NCI-H446 (cell line): ENCODE data around the gene ZNF217.
"Not testable (repeated sequence)": the region's sequence is repeated elsewhere in the genome, so short reads cannot be mapped to it uniquely, and the experiment has no call there.

ENCODE experiments used
- DNase-seq, 2 experiments: peaks; one replicate each; lab custom pipeline; 2025; lab: John Stamatoyannopoulos, UW

Gene ZNF217

GRCh38 chr20:53567379-53567917, 26.2 kb downstream of the ZNF217 start:
- no peak for DNase-seq

- DNase-seq = not testable (repeated sequence)
Observed at GRCh38 chr20:53566623-53567022, 27.0 kb downstream of the ZNF217 start.

GRCh38 chr20:53565254-53565653, 28.4 kb downstream of the ZNF217 start:
- no peak for DNase-seq

DNA sequence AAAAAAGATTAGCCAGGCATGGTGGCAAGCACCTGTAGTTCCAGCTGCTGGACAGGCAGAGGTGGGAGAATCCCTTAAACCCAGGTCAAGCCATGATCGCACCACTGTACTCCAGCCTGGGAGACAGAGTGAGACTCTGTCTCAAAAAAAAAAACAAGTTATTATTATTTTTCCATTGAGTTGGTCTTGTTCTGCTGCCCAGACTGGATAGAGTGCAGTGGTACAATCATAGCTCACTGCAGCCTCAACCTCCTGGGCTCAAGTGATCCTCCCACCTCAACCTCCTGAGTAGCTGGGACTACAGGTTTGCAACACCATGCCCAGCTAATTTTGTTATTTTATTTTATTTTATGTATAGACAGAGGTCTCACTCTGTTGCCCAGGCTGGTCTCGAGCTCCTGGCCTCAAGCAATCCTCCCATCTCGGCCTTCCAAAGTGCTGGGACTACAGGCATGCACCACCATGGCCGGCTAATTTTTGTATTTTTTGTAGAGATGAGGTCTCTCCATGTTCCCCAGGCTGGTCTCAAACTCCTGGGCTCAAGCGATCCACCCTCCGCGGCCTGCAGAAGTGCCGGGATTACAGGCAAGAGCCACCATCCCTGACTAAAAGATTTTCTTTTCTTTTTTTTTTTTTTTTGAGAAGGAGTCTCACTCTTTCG, 31.4 kb downstream of the ZNF217 start:
- not testable (repeated sequence) for DNase-seq

- DNase-seq = no peak
Observed at GRCh38 chr20:53561505-53561904, 32.1 kb downstream of the ZNF217 start.

DNA sequence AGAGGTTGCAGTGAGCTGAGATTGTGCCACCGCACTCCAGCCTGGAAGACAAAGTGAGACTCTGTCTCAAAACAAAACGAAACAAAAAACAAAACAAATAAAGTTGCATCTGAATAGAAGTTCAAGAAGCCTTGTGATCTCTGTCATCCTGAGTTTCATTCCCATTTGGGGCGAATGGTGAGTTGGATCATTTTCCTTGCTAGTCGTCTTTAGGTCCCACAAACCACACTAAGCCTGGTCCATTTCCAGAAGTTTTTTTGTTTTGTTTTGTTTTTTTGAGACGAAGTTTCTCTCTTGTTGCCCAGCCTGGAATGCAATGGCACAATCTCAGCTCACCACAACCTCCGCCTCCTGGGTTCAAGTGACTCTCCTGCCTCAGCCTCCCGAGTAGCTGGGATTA, 33.8 kb downstream of the ZNF217 start:
- no peak for DNase-seq

DNA sequence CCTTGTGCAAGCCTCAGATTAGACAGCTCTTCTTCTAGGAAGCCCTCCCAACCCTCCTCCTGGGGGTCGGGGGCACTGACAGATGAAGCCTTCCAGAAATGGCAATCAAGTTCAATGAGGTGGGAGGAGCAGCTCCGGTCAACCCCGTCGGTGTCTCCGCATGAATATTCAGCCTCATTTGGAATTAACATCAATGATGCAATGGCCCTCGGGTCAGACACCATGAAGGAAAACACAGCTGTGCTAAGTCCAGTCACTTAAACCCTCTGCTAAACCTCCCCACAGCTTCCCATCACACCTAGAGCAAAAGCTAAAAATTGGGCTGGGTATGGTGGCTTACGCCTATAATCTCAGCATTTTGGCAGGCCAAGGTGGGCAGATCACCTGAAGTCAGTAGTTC, 36.5 kb downstream of the ZNF217 start:
- DNase-seq = no peak

DNA sequence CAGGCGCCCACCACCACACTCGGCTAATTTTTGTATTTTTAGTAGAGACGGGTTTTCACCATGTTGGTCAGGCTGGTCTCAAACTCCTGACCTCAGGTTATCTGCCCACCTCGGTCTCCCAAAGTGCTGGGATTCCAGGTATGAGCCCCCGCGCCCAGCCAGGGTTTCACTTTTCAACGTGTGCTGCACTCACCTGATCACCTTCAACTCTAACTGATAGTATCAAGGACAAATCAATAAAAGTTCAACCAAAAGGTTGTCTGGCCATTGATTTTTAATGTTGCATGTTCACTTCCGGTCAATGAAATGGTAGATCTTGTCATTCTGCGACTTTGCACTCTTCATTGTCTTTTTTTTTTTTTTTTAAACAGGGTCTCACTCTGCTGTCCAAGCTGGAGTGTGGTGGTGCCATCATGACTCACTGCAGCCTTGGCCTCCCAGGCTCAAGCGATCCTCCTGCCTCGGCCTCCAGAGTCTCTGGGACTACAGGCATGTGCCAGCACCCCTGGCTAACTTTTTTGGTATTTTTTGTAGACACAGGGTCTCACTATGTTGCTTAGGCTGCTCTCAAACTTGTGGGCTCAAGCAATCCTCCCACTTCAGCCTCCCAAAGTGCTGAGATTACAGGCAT, 37.3 kb downstream of the ZNF217 start:
- DNase-seq = no peak

DNA sequence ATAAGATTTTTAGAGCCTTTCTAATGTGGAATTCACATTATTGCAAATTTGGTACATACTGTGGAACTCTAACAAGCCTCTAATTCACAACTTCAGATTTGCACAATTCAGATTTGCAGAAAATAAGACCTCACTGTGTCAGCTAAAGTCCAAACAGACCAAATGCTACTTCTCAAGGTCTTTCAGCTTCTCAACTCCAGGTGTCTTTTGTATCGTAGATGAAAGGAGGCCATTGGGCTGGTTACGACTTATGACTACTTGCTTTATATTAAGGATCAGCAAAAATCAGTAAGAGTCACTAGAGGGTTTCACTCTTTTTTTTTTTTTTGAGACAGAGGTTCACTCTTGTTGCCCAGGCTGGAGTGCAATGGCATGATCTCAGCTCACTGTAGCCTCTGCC, 37.8 kb downstream of the ZNF217 start:
- no peak for DNase-seq

DNA sequence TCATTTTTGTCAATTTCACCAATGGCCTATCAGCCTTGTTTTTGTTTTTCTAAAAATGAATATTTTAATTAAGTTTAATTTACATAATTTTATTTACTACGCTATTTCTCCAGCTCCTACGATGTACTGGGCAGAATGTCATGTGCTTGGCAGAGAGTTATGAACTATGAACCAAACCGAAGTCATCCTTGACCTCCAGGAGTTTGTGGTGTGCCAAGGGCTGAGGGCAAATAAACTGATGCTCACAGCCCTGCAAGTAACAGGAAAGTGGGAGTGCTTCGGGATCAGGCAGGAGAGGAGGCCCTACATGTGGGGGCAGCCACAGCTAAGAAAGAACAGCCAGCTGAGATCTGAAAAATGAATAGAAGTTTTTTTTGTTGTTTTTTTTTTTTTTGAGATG, 38.6 kb downstream of the ZNF217 start:
- DNase-seq = no peak

- not testable (repeated sequence) for DNase-seq
Observed at GRCh38 chr20:53552572-53552893, 41.1 kb downstream of the ZNF217 start.

DNA sequence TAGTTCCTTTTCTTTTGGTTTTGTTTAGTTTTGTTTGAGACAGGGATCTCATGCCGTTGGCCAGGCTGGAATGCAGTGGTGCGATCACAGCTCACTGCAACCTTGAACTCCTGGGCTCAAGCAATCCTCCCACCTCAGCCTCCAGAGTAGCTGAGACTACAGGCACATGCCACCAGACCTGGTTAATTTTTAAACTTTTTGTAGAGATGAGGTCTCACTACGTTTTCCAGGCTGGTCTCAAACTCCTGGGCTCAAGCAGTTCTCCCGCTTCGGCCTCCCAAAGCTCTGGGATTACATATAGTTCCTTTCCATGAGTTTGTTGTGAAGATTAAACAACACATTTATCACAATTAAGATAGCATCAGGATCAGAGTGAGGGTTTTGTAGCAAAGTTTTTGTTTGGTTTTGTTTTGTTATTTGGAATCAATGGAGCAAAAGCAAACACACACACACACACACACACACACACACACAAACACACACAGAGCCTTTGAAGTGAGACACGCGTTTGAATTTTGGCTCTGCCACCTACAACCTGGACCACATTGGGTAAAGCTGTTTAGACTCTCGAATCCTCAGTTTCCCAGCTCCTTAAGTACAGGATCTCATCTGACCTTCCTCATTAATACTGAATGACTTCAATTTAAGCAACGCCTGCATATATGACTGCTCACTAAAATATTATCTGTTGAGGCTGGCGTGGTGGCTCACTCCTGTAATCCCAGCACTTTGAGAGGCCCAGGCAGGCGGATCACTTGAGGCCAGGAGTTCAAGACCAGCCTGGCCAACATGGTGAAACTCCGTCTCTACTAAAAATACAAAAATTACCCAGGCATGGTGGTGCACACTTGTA, 41.7 kb downstream of the ZNF217 start:
- DNase-seq = not testable (repeated sequence)

- DNase-seq = no peak
Observed at GRCh38 chr20:53550280-53551187, 43.1 kb downstream of the ZNF217 start.

DNA sequence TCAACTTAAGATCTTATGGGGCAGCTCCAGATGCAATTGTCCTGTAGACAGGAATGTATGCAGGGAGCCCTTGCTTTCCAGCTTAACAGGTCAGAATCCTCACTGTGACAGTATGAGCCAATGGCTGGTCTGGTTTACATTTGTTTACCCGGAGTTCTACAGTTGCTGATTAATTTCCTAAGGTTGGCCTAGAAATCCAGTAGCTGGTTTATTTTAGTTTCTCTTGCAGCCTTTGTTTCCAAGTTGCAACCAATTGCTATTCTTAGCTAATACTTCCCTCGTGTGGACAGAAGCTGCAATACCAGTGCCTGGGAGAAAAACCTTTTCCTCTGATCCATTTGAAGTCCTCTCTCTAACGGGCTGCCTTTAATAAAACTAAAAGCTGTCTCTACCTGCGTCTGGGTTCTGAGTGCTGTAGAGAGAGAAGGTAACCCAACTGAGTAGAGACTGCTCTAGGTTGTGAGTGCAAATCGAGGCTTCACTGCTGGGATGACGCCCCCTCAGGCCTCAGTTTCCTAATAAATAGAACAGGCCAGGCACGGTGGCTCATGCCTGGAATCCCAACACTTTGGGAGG, 45.9 kb downstream of the ZNF217 start:
- peak; percentile 73 to 80 for DNase-seq

GRCh38 chr20:53539516-53539915, 54.1 kb downstream of the ZNF217 start:
- DNase-seq = no peak

- not testable (repeated sequence) for DNase-seq
Observed at GRCh38 chr20:53536382-53536781, 57.3 kb downstream of the ZNF217 start.

GRCh38 chr20:53535878-53536277, 57.8 kb downstream of the ZNF217 start:
- DNase-seq = no peak

DNA sequence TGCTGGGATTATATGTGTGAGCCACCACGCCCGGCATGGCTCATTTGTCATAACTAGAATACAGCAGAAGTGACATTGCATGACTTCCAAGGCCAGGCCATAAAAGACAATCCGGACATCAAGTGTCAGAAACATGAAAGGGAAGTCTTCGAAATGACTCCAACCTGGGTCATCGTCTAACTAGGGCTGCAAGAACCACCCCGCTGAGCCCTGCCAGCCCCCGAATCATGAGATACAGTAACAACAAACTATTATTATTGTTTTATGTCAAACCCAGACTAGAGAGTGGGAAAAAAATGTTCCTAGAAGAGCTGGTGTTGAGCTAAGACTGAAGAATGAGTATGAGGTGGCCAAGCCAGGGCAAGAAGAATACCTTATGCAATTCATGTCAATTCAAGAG, 59.6 kb downstream of the ZNF217 start:
- no peak for DNase-seq

DNA sequence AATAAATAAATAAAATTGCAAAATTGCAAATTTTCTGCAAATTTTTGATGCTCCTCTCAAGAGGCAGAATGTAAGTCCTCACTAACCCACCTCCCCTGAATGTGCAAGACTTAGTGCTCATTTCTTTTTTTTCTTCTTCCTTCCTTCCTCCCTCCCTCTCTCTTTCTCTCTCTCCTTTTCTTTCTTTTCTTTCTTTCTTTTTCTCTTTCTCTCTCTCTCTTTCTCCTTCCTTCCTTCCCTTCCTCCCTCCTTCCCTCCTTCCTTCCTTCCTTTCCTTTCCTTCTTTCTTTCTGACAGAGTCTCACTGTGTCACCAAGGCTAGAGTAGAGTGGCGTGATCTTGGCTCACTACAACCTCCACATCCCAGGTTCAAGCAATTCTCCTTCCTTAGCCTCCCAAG, 60.1 kb downstream of the ZNF217 start:
- no peak for DNase-seq

GRCh38 chr20:53532654-53533312, 60.9 kb downstream of the ZNF217 start:
- DNase-seq = not testable (repeated sequence)

GRCh38 chr20:53530440-53530839, 63.2 kb downstream of the ZNF217 start:
- no peak for DNase-seq
